ENCODE data around the gene KIF12. TPM values are rescaled to one million over a fixed set of nuclear protein-coding genes. Genes with fewer than 3 reads are reported as not detected.

The KIF12 gene
- total and polyA plus RNA-seq, 2 experiments from 2014 or later, result 4.2 to 4.3 TPM

DNA sequence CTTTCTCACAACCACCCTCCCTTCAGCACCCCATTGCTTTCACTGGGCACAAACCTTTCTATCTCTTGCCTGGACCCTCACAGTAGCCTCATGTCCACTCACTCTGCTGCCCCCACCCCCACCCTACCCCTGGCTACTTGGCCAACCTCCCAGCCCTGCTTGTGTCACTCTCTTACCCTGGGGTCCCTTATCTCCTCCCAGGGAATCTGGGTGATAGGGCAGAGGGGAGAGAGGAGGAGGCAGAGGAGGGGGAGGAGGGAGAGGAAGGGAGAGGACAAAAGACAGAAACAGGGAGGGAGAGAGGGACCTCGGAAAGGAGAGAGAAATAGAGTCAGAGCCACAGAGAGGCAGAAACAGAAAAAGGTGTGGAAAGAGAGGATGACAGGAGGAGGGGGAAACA, 25.0 kb upstream of the KIF12 start:
- Mint-ChIP-seq H3K36me3 (ENCODE audit: low read depth) (no peaks in the 10 kb centered on the region; the same call in 2 of the 3 replicates), H3K4me1 (peaks cover 6% of the 10 kb centered on the region), H3K9me3 (no peaks in the 10 kb centered on the region), H3K4me3 (no peak overlapping the region), H3K27me3 (ENCODE audit: insufficient read depth, low read depth, poor library complexity) (peaks cover 8% of the 10 kb centered on the region), H3K27ac (no peak overlapping the region)
- DNase-seq (ENCODE audit: low spot score) (no peak), ATAC-seq (no peak)
- no peaks in the 10 kb centered on the region for H3K9me2 ChIP-seq (ENCODE audit: insufficient read depth)
- H3K36me3 ChIP-seq (ENCODE audit: insufficient read depth), result no peaks in the 10 kb centered on the region
- no peaks in the 10 kb centered on the region for H3K4me1 ChIP-seq (ENCODE audit: insufficient read depth)
- no peaks in the 10 kb centered on the region for H3F3A ChIP-seq (replicated peaks; ENCODE audit: low read depth)
- no peak overlapping the region for H3K4me2 ChIP-seq
- no peak overlapping the region for H2AFZ ChIP-seq
- H4K20me1 ChIP-seq (replicated peaks; ENCODE audit: insufficient read depth), result no peaks in the 10 kb centered on the region
- no peaks in the 10 kb centered on the region for H3K79me2 ChIP-seq (replicated peaks; ENCODE audit: insufficient read depth)
- H3K27me3 ChIP-seq (ENCODE audit: insufficient read depth), result no peaks in the 10 kb centered on the region
- no peak overlapping the region for H3K27ac ChIP-seq (ENCODE audit: low read depth)
- TF ChIP-seq NANOG (IDR thresholded peaks at IDR 0.05; ENCODE audit: borderline replicate concordance) (no peak), ZNF331 (CRISPR knock-in tag; IDR thresholded peaks at IDR 0.05; ENCODE audit: low read depth) (no peak), EZH2 (IDR thresholded peaks at IDR 0.05; ENCODE audit: low read depth, unreplicated experiment) (no peak), POLR2AphosphoS5 (IDR thresholded peaks at IDR 0.05; ENCODE audit: low read depth) (no peak), ZNF114 (CRISPR knock-in tag; IDR thresholded peaks at IDR 0.05) (no peak), ETS1 (IDR thresholded peaks at IDR 0.05) (no peak), EZH2phosphoT487 (IDR thresholded peaks at IDR 0.05; ENCODE audit: unreplicated experiment) (no peak), REST (IDR thresholded peaks at IDR 0.05; ENCODE audit: unreplicated experiment) (no peak)
- H3K4me3 ChIP-seq, result no peak overlapping the region

DNA sequence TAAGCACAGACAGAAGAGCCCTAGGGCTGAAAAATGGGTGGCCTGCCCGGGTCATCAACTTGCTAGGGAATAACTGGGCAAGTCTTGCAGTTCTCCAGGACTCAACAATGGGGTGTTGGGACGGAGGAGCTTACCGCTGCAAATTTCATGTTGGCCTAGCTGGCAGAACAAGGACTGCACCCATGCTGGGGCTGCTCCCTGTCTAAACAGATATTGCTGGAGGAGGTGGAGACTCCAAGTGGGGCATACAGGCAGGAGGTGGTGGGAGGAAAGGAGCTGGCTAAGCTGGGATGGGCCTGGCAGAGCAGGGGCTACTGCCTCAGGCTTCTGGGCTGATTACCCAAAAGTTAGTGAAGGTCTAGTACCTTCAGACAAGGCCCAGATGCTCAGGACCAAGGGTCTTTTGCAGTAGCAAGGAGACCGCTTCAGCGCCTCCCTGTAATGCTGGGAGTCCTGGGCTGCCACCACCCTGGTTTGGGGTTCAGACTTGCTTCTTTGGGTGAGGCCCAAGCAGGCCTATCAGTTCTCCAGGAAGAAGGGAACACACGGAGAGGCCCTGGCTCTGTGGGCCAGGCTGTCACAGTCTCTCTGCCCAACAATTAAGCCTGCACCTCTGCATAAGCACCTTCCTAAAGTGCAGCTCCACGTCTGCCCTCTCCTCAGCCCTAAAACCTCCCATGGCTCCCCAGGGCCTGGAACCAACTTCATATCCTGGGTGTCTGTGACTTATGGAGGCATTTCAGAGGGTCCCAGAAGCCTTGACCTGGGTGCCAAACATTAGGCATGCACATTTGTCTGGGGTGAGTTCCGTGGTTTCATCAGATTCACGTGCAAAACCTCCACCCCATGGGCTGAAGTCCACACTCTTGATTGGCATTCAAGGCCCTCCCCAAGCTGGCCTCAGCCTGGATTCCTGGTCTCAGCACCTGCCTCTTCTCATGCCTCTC, 24.2 kb upstream of the KIF12 start:
- Histone ChIP-seq H3F3A (replicated peaks; ENCODE audit: low read depth) (no peaks in the 10 kb centered on the region), H3K36me3 (ENCODE audit: insufficient read depth) (no peaks in the 10 kb centered on the region), H4K20me1 (replicated peaks; ENCODE audit: insufficient read depth) (no peaks in the 10 kb centered on the region), H3K27me3 (ENCODE audit: insufficient read depth) (no peaks in the 10 kb centered on the region), H3K79me2 (replicated peaks; ENCODE audit: insufficient read depth) (no peaks in the 10 kb centered on the region), H3K9me2 (ENCODE audit: insufficient read depth) (no peaks in the 10 kb centered on the region), H3K4me2 (no peak overlapping the region), H2AFZ (no peak overlapping the region), H3K27ac (ENCODE audit: low read depth) (no peak overlapping the region), H3K4me1 (ENCODE audit: insufficient read depth) (no peaks in the 10 kb centered on the region), H3K4me3 (no peak overlapping the region)
- DNase-seq (ENCODE audit: low spot score) (no peak), ATAC-seq (no peak)
- no peaks in the 10 kb centered on the region; the same call in 2 of the 3 replicates for H3K36me3 Mint-ChIP-seq (ENCODE audit: low read depth)
- no peaks in the 10 kb centered on the region for H3K9me3 Mint-ChIP-seq
- H3K27me3 Mint-ChIP-seq (ENCODE audit: insufficient read depth, low read depth, poor library complexity), result peaks cover 10% of the 10 kb centered on the region
- no peak overlapping the region for H3K27ac Mint-ChIP-seq
- H3K4me1 Mint-ChIP-seq, result peaks cover 9% of the 10 kb centered on the region
- no peak overlapping the region for H3K4me3 Mint-ChIP-seq
- TF ChIP-seq ZNF331 (CRISPR knock-in tag; IDR thresholded peaks at IDR 0.05; ENCODE audit: low read depth) (no peak), ZNF114 (CRISPR knock-in tag; IDR thresholded peaks at IDR 0.05) (no peak), CREB1 (CRISPR knock-in tag; IDR thresholded peaks at IDR 0.05; ENCODE audit: low read depth) (no peak), STAT1 (IDR thresholded peaks at IDR 0.05; ENCODE audit: unreplicated experiment) (no peak), REST (IDR thresholded peaks at IDR 0.05; ENCODE audit: unreplicated experiment) (no peak), NANOG (IDR thresholded peaks at IDR 0.05; ENCODE audit: borderline replicate concordance) (no peak), POLR2AphosphoS5 (IDR thresholded peaks at IDR 0.05; ENCODE audit: low read depth) (no peak), JUNB (IDR thresholded peaks at IDR 0.05; ENCODE audit: unreplicated experiment) (no peak)
- TF ChIP-seq, protein P1, sequence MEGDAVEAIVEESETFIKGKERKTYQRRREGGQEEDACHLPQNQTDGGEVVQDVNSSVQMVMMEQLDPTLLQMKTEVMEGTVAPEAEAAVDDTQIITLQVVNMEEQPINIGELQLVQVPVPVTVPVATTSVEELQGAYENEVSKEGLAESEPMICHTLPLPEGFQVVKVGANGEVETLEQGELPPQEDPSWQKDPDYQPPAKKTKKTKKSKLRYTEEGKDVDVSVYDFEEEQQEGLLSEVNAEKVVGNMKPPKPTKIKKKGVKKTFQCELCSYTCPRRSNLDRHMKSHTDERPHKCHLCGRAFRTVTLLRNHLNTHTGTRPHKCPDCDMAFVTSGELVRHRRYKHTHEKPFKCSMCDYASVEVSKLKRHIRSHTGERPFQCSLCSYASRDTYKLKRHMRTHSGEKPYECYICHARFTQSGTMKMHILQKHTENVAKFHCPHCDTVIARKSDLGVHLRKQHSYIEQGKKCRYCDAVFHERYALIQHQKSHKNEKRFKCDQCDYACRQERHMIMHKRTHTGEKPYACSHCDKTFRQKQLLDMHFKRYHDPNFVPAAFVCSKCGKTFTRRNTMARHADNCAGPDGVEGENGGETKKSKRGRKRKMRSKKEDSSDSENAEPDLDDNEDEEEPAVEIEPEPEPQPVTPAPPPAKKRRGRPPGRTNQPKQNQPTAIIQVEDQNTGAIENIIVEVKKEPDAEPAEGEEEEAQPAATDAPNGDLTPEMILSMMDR (conservative IDR thresholded peaks at IDR 0.05; ENCODE audit: low read depth in 2 of 2), result no peak
